Adipocyte (in vitro differentiated cells): ENCODE data around the gene C19orf85.
A peak's percentile ranks its signal among the peaks of the same experiment; 100 is the strongest.
"Not testable (repeated sequence)": the region's sequence is repeated elsewhere in the genome, so short reads cannot be mapped to it uniquely, and the experiment has no call there.

Experiments
- DNase-seq: peaks from one replicate; pipeline ENCODE4 v3.0.0-alpha.2; 2015; ENCODE audit warnings: low read depth
- H3K27me3 ChIP-seq: replicated peaks from 2 replicates; pipeline ENCODE4 v1.7.0; 2013; ENCODE audit warnings: mild to moderate bottlenecking, low read length, moderate library complexity; ENCODE audit not compliant: control insufficient read depth, insufficient read depth
- H3K36me3 ChIP-seq: 2 replicates; pipeline ENCODE4 v1.7.0; 2013; ENCODE audit warnings: low read length, mild to moderate bottlenecking, moderate library complexity; ENCODE audit not compliant: control insufficient read depth, insufficient read depth, severe bottlenecking
- H3K4me1 ChIP-seq: 2 replicates; pipeline ENCODE4 v1.7.0; 2013; ENCODE audit warnings: mild to moderate bottlenecking, low read length, moderate library complexity; ENCODE audit not compliant: control insufficient read depth, insufficient read depth
- H3K4me3 ChIP-seq: 2 replicates; pipeline ENCODE4 v1.7.0; 2013; ENCODE audit warnings: mild to moderate bottlenecking, low read length, moderate library complexity
- H3K9ac ChIP-seq: 2 replicates; pipeline ENCODE4 v1.7.0; 2013; ENCODE audit warnings: mild to moderate bottlenecking, low read length, moderate library complexity
- H3K9me3 ChIP-seq: 2 replicates; pipeline ENCODE4 v1.7.0; 2013; ENCODE audit warnings: mild to moderate bottlenecking, low read length, moderate library complexity; ENCODE audit not compliant: control insufficient read depth

C19orf85 gene

GRCh38 chr19:55424518-55424917 lies 40.0 kb downstream of the C19orf85 start:
- H3K4me3 ChIP-seq: no peak overlapping the region
- no peak for DNase-seq
- peaks cover 35% of the 10 kb centered on the region for H3K27me3 ChIP-seq
- H3K36me3 ChIP-seq: no peaks in the 10 kb centered on the region
- no peaks in the 10 kb centered on the region for H3K4me1 ChIP-seq
- no peak overlapping the region for H3K9ac ChIP-seq
- no peaks in the 10 kb centered on the region for H3K9me3 ChIP-seq

GRCh38 chr19:55423225-55424005 lies 41.1 kb downstream of the C19orf85 start:
- H3K4me1 ChIP-seq: no peaks in the 10 kb centered on the region
- H3K9me3 ChIP-seq: no peaks in the 10 kb centered on the region
- H3K27me3 ChIP-seq: peaks cover 30% of the 10 kb centered on the region
- no peaks in the 10 kb centered on the region for H3K36me3 ChIP-seq
- DNase-seq: no peak
- H3K9ac ChIP-seq: no peak overlapping the region
- H3K4me3 ChIP-seq: no peak overlapping the region

- not testable (repeated sequence) for DNase-seq, H3K9me3 ChIP-seq, H3K4me3 ChIP-seq, H3K4me1 ChIP-seq, H3K36me3 ChIP-seq, H3K9ac ChIP-seq
- H3K27me3 ChIP-seq: peaks cover 27% of the 10 kb centered on the region
Observed at GRCh38 chr19:55421281-55421680, 43.3 kb downstream of the C19orf85 start.

- no peak overlapping the region for H3K4me3 ChIP-seq
- H3K27me3 ChIP-seq: peaks cover 18% of the 10 kb centered on the region
- no peak overlapping the region for H3K9ac ChIP-seq
- H3K36me3 ChIP-seq: no peaks in the 10 kb centered on the region
- no peaks in the 10 kb centered on the region for H3K9me3 ChIP-seq
- no peak for DNase-seq
- no peaks in the 10 kb centered on the region for H3K4me1 ChIP-seq
Observed at GRCh38 chr19:55419624-55420236, 44.8 kb downstream of the C19orf85 start.

GRCh38 chr19:55419103-55419502 lies 45.4 kb downstream of the C19orf85 start:
- H3K4me1 ChIP-seq: no peaks in the 10 kb centered on the region
- H3K9ac ChIP-seq: no peak overlapping the region
- no peak overlapping the region for H3K4me3 ChIP-seq
- H3K27me3 ChIP-seq: peaks cover 18% of the 10 kb centered on the region
- H3K36me3 ChIP-seq: no peaks in the 10 kb centered on the region
- no peak for DNase-seq
- no peaks in the 10 kb centered on the region for H3K9me3 ChIP-seq

GRCh38 chr19:55418185-55418584 lies 46.4 kb downstream of the C19orf85 start:
- Histone ChIP-seq H3K9me3 (no peaks in the 10 kb centered on the region), H3K36me3 (no peaks in the 10 kb centered on the region), H3K9ac (no peak overlapping the region), H3K4me1 (no peaks in the 10 kb centered on the region), H3K4me3 (no peak overlapping the region), H3K27me3 (peaks cover 13% of the 10 kb centered on the region)
- DNase-seq: peak; percentile 92
